Large intestine (tissue), 3 donors: ENCODE results near the gene PQBP1. TPM values are rescaled to one million over a fixed set of nuclear protein-coding genes. Genes with fewer than 3 reads are reported as not detected.

Experiments used
- DNase-seq, 2 donors: peaks; one replicate each; pipeline versions ENCODE4 v3.0.0 to v3.0.0-alpha.2; 2013
- H3K27ac ChIP-seq: one replicate; pipeline ENCODE4 v1.5.1; 2013; ENCODE audit warnings: low read length
- H3K27me3 ChIP-seq: 2 replicates; pipeline ENCODE4 v1.6.1; 2013; ENCODE audit warnings: low read length; ENCODE audit not compliant: control insufficient read depth, insufficient read depth
- H3K36me3 ChIP-seq: 2 replicates; pipeline ENCODE4 v1.6.1; 2013; ENCODE audit warnings: low read length; ENCODE audit not compliant: control insufficient read depth, insufficient read depth
- H3K4me1 ChIP-seq: one replicate; pipeline ENCODE4 v1.6.1; 2013; ENCODE audit warnings: low read length; ENCODE audit not compliant: control insufficient read depth, insufficient read depth
- H3K4me3 ChIP-seq: one replicate; pipeline ENCODE4 v1.5.1; 2013; ENCODE audit warnings: low read length
- H3K9me3 ChIP-seq: one replicate; pipeline ENCODE4 v1.6.1; 2013; ENCODE audit warnings: mild to moderate bottlenecking, low read depth, low read length, moderate library complexity; ENCODE audit not compliant: control insufficient read depth
- WGBS: methylation state at CpG from one replicate; pipeline ENCODE4 v1.1.5; 2013; ENCODE audit warnings: low lambda C conversion rate; ENCODE audit not compliant: insufficient coverage; 5-methylcytosine and 5-hydroxymethylcytosine counted together
- polyA plus RNA-seq: library from polyadenylated mRNA; unstranded; fragments of 120-200 nt; gene quantifications from one replicate; pipeline ENCODE4 v1.2.1, GENCODE V29; 2013

PQBP1 gene
- polyA plus RNA-seq, 1 donor, result 99.9 TPM

DNA sequence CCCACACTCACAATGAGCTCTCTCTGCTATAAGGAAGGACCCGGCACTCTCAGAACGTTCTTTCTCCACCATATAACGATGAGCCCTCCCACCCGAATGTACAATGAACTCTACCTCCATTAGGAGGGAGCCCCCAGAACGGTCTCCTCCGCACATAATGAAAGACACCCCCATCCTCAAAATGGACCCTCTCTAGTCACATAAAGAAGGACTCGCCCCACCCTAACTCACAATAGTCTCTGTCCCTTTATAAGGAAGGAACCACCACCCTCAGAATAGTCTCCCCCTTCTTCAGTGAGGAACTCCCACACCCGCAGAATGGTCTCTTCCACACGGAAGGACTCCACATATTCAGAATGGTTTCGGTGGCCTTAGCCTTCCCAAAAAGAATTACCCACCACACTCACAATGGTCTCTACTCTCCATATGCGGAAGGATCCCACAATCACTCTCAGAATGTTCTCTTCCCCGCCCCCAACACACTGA lies 13.2 kb downstream of the PQBP1 start:
- Histone ChIP-seq H3K27me3 (no peaks in the 10 kb centered on the region), H3K36me3 (peaks cover 32% of the 10 kb centered on the region), H3K9me3 (no peaks in the 10 kb centered on the region), H3K4me1 (peaks cover 10% of the 10 kb centered on the region), H3K4me3 (peak overlapping the region; percentile 89), H3K27ac (peak overlapping the region; percentile 86)
- DNase-seq, result peak in 1 of 2 donors; percentile 3
- no CpG with 5 or more reads among the region's 12 CpGs for WGBS

GRCh38 chrX:48911412-48912182 lies 13.9 kb downstream of the PQBP1 start, which contains the start of gene SLC35A2:
TSS of gene SLC35A2 (minus strand) at chrX:48911646. CDS start at chrX:48911636, 10 bp downstream.
- no CpG with 5 or more reads among the region's 60 CpGs for WGBS
- Histone ChIP-seq H3K27ac (peak within 1 kb of the TSS; percentile 86), H3K36me3 (peaks cover 26% of the 10 kb centered on the region), H3K4me1 (peaks cover 10% of the 10 kb centered on the region), H3K27me3 (no peaks in the 10 kb centered on the region), H3K9me3 (no peaks in the 10 kb centered on the region), H3K4me3 (peak within 1 kb of the TSS; percentile 89)
- DNase-seq, result peak; percentile 78 to 91

GRCh38 chrX:48913605-48914366 lies 16.1 kb downstream of the PQBP1 start:
- no peaks in the 10 kb centered on the region for H3K9me3 ChIP-seq
- no peak overlapping the region for H3K4me3 ChIP-seq
- no peak for DNase-seq
- no peak overlapping the region for H3K27ac ChIP-seq
- no peaks in the 10 kb centered on the region for H3K27me3 ChIP-seq
- peaks cover 18% of the 10 kb centered on the region for H3K4me1 ChIP-seq
- peaks cover 21% of the 10 kb centered on the region for H3K36me3 ChIP-seq
- WGBS, result no CpG with 5 or more reads among the region's 5 CpGs

DNA sequence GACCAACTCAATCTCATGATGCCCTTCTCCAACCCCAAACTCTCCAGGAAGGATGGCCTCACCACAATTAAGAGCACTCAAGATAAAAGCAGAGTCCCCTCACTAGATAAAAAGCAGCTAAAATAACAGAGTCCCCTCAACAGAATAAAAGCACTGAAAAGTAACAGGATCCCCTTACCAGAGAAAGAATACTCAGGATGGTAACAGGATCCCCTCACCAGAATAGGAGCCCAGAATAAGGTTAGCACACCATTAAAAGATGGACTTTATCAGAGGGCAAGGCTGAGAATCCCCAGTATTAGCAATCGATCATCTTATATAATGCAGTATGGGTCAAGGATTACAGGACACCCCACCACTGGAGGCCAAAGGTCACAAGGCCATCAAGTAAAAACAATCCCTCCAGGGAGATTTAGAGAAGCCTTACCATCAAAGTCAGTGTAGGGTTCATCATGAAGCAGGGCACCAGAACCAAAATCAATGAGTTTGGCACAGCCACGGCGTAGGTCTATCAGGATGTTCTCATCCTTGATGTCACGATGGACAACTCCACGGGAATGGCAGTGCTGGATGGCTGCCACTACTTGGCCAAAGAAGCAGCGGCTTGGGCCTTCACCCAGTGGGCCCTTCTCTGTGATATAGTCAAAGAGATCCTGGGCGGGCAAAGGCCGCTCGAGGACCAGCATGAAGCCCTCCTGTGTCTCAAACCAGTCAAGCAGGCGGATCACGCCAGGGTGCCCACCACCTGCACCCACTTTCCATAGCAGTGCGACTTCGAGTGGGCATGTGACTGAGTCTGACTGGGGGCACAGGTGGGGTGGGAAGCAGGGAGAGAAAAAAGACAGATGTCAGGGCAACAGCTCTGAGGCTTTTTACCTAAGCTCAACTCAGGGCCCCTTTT lies 17.1 kb downstream of the PQBP1 start:
- H3K4me1 ChIP-seq, result peaks cover 23% of the 10 kb centered on the region
- DNase-seq, result no peak
- H3K27me3 ChIP-seq, result no peaks in the 10 kb centered on the region
- H3K4me3 ChIP-seq, result no peak overlapping the region
- peaks cover 17% of the 10 kb centered on the region for H3K36me3 ChIP-seq
- no peaks in the 10 kb centered on the region for H3K9me3 ChIP-seq
- no CpG with 5 or more reads among the region's 13 CpGs for WGBS
- no peak overlapping the region for H3K27ac ChIP-seq

DNA sequence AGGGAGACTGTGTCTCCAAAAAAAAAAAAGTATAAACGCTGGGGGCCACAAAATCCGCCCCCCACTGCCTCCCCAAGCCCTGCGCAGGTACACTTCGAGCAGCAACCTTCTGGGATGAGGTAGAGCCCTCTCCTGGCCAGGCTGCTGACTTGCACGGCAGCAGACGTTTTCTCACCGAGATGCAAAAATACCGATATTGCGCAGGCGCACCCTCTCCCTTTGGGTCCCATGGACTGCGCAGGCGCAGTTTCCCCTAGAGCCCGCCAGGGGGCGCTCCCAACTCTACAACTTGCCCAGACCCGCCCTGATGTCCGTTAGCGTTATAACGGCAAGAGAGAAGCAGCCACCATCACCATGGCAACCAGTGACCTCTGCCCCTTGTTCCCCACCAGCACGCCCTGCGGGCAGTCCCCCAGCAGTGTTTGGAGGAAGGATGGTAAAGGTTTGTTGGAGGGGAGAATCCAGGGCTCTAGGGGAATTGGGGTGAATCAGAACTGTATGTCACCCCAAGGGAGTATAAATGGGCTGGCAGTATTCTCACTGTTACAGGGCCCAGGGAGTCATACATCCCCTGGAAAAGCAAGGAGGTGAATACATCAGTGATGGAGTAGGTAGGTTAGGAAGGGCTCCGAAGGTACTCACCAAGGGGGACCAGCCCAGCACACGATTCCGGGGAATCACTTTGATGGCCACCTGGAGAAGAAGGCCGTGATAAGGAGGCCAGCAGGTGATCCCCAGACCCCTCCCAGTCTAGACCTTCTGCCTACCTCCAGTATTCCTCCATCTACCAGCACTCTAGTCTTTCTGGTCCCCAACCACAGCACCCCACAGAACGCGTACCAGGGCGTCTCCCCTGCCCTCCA lies 19.6 kb downstream of the PQBP1 start:
- DNase-seq, result peak; percentile 86 to 89
- peak overlapping the region; percentile 29 for H3K27ac ChIP-seq
- peak overlapping the region; percentile 75 for H3K4me3 ChIP-seq
- H3K27me3 ChIP-seq, result no peaks in the 10 kb centered on the region
- peaks cover 20% of the 10 kb centered on the region for H3K4me1 ChIP-seq
- peaks cover 21% of the 10 kb centered on the region for H3K36me3 ChIP-seq
- WGBS, result no CpG with 5 or more reads among the region's 27 CpGs
- H3K9me3 ChIP-seq, result no peaks in the 10 kb centered on the region

DNA sequence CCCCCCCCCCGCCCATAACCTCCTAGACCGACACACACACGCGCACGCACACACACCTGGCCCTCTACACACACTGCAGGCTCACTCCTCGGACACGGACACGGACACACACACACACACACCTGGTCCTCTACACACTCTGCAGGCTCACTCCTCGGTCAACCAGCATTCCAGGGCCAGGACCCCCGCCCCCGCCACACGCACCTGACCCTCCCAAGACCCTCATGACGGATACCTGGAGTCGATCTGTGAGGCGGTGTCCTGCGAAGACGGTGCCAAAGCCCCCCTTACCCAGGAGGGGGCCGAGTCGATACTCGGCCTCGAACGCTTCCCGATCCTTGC lies 20.5 kb downstream of the PQBP1 start:
- Histone ChIP-seq H3K9me3 (no peaks in the 10 kb centered on the region), H3K4me1 (peaks cover 15% of the 10 kb centered on the region), H3K36me3 (peaks cover 27% of the 10 kb centered on the region), H3K27ac (peak overlapping the region; percentile 75), H3K27me3 (no peaks in the 10 kb centered on the region), H3K4me3 (peak overlapping the region; percentile 75)
- DNase-seq, result no peak
- no CpG with 5 or more reads among the region's 23 CpGs for WGBS

- no CpG with 5 or more reads among the region's 55 CpGs for WGBS
- peak within 1 kb of the TSS; percentile 75 for H3K4me3 ChIP-seq
- DNase-seq, result peak; percentile 92 to 94
- H3K27me3 ChIP-seq, result no peaks in the 10 kb centered on the region
- H3K9me3 ChIP-seq, result no peaks in the 10 kb centered on the region
- H3K27ac ChIP-seq, result peak within 1 kb of the TSS; percentile 75
- peaks cover 28% of the 10 kb centered on the region for H3K36me3 ChIP-seq
- H3K4me1 ChIP-seq, result peaks cover 15% of the 10 kb centered on the region
Observed at GRCh38 chrX:48918643-48919340, 21.1 kb downstream of the PQBP1 start, which contains the start of gene PIM2. TSS of gene PIM2 (minus strand) at chrX:48919024. CDS start at chrX:48918834, 190 bp downstream.

- WGBS, result no CpG with 5 or more reads among the region's 15 CpGs
- H3K27ac ChIP-seq, result peak overlapping the region; percentile 68
- H3K4me3 ChIP-seq, result peak overlapping the region; percentile 75
- H3K27me3 ChIP-seq, result no peaks in the 10 kb centered on the region
- H3K36me3 ChIP-seq, result peaks cover 27% of the 10 kb centered on the region
- no peaks in the 10 kb centered on the region for H3K9me3 ChIP-seq
- no peak for DNase-seq
- peaks cover 15% of the 10 kb centered on the region for H3K4me1 ChIP-seq
Observed at GRCh38 chrX:48919360-48919841, 21.7 kb downstream of the PQBP1 start.
